Activated T-helper 9 cell treated with anti-CD3 and anti-CD28 coated beads, Interleukin-2, amount 50 U/mL, for 16 hours (primary cell): ENCODE results near the gene HSPG2.
"Not testable (repeated sequence)": the region's sequence is repeated elsewhere in the genome, so short reads cannot be mapped to it uniquely, and the experiment has no call there.

Experiments used
- DNase-seq: peaks from one replicate; pipeline ENCODE4 v3.0.0-alpha.2; 2020; ENCODE audit warnings: low read depth

Gene HSPG2

DNA sequence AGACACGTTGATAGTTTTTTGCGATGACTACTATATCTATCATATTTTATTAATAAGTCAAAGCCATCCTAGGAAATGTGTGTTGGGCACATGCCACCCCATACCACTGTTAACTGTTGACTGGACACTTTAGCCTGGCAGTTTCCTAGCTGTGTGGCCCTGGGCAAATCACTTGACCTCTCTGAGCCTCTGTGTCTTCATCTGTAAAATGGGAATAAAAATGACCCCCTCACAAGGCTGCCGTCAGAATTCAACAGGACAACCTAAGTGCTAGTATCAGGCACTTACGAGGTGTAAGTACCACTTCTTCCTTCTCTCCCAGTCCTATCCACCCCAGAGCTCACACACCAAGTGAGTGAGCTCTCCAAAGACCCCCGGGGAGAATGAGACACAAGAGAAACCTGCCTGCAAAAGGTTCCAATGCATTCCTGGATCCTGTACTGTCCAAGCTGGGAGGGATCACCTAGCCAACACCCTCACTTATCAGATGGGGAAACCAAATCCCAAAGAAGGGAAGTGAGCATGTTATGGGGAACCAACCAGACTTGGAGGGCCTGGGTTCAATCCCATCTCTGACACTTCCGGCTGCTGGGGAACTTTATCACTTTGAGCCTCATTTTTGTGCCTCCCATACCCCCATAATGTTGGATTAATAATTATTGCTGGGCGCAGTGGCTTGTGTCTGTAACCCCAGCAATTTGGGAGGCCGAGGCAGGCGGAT lies 24.9 kb downstream of the HSPG2 start:
- DNase-seq = no peak

DNA sequence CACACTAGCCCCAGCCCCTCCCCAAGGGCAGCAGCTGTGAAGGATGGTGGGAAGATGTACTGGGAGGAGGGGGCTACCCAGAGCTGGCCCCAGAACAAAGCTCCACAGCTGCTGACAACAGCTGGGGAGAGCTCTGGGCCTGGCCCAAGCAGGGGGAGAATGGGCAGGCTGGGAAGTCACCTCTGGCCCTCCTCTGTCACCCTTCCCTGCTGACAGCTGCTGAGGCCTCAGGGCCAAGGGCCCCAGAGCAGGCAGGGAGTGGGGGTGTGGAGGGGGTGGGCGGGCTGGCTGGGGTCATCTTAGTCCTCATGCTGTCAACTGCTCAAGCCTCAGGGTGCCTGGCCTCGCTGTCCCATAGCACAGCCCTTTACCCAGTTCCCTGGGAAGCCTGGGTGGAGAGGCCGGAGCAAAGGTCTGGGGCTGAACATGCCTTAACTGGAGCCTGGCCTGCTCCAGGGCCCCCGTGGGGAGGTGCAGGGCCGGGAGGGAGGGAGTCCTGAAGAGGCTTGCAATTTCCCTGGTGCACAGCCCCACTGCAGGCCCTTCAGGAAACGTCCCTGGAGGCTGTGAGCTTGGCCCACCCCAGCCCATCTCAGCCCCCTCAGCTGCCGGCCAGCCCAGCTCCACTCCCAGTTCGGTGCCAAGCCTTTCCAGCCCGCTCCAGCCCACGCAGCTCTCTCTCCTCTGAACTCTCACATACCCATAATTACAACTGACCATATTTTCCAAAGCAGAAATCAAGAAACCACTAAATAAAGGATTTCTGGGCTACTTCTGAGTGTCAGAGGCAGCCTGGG lies 25.7 kb downstream of the HSPG2 start:
- no peak for DNase-seq

DNA sequence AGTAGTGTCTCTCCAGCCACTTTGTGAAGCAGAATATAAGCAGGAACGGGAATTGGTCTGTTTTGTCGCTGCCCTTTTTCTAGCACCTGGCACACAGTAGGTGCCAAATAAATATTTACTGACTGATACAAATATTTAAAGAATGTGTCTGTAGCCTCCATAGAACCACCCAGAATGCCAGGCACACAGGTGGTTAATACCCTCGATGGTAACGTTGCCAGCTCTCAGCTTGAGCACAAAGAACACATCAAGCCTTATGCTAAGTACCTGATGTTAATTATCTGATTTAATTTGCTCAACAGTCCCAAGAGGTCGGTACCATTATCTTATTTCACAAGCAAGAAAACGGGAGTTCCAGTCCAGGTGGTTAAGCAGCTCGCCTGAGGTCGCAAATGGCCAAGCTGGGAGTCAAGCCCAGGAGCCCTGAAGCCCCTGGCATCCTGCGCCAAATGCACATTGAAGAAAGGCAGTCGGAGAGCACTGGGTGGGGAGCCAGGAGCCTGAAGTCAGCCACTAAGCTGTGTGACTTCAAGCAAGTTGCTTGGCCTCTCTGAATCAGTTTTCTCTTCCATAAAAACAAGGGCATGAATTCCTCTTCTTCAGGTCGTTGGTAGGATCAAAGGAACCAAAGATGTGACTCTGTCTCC lies 26.4 kb downstream of the HSPG2 start:
- DNase-seq = no peak

DNA sequence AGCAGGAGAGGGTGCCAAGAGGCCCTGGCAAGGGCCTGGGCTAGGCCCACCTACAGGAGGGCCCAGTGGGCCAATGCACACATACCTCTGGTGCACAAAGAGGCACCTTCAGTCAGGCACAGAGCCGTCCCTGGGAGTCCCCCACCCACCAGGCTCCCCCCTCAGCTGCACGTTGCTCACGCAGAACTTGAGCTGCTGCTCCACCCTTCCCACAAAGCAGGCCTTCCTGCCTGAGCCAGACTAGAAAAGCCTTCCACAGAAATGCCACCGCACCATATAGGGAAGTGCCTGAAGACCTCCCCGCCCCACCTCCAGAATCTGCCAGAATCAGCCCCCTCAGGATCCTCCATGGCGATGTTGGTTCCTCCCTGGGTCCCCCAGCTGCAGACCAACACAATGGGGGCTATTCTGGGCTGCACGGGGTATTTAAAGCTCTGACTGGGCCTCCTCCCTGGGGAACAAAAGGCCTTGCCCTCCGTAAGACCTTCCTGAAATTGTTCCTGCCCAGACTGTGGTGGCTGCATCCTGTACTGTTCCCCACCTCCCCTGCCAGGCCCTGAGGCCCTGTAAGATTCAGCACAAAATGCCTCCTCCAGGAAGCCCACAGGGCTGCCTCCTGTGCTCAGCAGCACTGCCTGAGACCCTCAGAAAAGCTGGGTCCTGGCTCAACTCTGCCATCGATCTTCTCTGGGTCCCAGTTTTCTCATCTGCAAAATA lies 27.2 kb downstream of the HSPG2 start:
- no peak for DNase-seq

DNA sequence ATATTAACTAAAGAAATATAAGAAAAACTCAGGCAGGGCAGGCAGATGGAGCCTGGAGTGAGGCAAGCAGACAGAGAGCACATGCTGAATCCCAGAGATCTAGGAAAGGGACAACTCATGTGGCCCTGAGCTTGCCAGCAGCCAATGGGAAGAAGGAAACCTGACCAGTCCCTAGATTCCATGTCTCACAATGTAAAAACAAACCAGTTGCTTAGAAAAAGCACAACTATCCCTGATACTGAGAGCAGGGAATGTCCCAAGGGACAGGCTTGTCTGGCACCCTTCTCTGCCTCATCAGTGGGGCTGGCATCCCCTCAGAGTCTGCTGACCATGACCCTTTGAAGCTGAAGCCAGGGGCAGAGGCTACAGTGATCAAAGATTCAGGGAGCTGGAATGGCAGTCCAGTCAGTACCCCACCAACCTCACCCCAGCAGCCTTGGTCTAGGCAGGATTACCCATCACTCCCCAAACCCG lies 27.8 kb downstream of the HSPG2 start:
- no peak for DNase-seq

DNA sequence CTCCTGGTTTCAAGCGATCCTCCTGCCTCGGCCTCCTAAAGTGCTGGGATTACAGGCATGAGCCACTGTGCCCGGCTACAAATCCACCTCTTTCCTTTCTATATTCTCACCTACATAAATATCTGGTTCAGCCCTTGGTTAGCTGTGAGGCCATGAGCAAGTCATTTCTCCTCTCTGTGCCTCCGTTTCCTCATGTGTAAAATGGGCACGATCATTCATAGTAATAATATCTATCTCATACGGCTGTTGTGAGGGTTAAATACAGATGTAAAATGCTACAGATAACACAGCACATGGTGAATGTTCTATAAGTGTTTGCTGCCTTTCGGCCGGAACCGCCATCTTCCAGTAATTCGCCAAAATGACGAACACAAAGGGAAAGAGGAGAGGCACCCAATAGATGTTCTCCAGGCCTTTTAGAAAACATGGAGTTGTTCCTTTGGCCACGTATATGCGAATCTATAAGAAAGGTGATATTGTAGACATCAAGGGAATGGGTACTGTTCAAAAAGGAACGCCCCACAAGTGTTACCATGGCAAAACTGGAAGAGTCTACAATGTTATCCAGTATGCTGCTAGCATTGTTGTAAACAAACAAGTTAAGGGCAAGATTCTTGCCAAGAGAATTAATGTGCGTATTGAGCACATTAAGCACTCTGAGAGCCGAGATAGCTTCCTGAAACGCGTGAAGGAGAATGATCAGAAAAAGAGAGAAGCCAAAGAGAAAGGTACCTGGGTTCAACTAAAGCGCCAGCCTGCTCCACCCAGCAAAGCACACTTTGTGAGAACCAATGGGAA lies 29.2 kb downstream of the HSPG2 start:
- DNase-seq = not testable (repeated sequence)

DNA sequence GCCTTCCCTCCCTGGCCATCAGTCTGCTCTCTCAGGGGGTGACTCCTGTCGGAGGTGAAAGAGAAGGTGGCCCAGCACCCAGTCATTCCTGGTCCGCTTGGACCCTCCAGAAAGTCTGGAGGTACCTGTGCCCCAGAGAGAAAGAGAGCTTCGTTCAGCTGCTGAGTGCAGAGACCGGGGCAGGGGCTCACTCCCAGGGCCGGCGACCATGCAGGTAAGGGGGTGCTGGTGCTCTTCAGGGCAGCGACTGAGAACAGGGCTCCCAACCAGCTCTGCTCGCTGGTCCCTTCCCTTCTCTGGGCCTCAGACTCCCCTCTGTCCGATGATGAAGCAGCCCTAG lies 30.1 kb downstream of the HSPG2 start:
- DNase-seq = no peak

DNA sequence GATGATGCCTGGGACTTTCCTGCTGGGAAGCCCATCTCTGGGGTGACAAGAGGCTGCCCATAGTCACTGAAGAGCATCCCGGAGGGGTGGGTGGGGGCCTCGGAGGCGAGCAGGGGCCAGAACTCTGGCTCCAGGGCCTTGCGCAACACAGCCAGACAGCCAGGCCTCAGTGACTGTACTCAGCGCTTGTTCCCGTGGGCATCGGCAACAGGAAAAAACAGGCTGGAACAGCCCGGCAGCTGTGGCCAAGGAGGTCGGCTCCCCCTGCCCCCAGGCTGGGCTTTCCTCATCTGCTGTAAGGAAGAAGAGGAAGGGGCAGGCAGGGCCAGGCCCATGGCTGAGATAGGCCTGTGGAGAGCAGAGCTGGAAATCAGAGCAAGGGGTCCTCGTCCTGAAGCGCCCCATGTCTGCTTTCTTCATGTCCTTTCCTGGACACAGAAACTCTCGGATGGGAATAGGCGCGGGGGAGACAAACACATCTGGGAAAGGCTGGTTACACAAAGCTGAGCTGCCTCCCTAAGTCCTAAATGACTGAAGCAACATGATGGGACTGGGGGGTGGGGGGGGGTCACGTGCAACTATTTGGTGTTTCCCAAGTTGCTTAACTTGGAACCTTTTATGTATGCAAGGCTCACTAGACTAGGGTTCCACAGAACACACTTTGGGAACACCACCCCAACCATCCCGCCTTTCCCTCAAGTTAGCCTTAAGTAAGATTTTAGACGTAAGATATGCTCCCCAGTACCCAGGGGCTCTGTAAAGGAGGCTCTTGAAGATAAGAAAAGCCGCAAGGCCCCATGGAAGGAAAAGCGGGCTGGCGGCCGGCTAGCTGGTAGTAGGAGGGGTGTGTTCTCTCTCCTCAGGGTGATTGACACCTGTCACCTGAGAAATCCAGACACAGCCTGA lies 30.7 kb downstream of the HSPG2 start:
- DNase-seq = no peak

DNA sequence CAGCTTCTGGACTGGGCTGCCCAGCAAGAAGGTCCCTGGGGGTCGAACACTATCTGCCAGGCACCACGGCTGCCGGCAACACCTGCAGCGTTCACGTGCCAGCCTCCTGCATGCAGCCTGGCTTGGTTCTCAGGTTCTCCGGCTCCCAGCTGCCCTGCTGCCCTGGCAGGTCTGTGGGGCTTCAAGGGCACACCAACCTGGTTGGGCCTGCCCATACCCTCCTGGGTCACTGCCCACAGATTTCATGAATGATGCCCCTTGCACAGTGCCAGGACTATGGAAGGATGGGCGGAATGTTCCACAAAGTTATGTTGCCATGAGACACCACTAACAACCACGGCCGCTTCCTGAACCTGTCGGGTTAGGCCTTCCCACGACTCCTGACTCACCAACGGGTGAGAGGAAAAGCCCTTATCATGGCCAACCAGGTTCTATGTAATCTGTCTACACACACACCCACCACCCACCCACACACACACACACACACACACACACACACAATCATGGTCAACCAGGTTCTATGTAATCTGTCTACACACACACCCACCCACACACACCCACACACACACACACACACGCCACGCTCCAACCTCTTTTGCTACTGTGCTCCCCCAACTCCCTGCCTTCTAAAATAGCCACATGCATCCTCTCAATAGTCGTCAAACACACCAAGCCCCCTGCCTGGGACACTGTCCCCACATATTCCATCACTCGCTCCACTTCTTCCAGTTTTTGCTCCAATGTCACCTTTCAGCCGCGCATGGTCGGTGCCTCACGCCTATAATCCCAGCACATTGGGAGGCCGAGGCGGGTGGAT lies 32.2 kb downstream of the HSPG2 start:
- DNase-seq = no peak

DNA sequence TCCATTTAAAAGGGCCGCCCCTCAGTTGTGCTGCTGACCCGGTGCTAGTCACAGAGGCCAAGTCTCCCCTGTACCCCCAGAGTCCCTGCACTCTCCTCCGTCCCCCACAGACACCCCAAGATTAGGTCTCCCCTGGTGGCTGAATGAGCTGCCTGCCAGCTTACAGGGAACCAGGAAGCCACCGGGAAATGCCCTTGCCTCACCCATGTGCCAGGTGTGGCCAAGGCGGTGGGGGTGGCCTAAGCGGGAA lies 32.7 kb downstream of the HSPG2 start:
- no peak for DNase-seq

DNA sequence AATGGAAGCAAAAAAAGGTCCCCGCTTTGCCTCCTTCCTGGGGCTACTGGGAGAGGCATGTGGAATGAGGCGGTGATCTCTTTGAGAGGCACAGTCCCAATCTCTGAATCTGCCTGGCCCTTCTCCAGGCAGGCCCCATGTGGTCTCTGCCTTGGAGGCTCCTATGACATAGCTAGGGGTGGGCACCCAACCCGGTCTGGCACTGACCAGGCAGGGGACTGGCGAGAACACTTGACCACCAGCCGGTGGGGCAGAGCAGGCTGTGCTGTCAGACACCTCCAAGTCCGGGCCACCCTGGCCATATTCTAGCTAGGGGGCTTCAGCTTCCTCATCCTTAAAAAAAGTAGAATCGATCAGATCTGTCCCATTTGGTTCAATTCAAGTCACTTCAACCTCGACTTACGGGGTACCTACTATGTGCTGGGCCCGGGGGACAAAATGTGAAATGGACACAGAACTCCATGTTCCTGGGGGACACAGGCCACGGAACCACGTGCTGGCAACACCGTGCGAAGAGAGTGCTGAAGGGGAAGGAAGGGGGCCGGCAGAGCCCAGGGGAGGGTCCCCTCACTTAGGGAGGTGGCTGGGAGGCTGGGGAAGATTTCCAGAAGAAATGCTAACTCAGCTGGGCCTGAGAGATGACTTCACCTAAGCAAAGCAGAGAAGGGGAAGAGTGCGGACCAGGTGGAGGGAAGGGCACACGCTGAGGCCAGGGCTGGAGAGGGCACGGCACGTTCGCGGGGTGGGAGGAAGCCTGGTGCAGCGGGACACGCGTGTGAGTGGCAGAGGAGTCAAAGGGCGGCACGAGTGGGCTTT lies 33.3 kb downstream of the HSPG2 start:
- no peak for DNase-seq

DNA sequence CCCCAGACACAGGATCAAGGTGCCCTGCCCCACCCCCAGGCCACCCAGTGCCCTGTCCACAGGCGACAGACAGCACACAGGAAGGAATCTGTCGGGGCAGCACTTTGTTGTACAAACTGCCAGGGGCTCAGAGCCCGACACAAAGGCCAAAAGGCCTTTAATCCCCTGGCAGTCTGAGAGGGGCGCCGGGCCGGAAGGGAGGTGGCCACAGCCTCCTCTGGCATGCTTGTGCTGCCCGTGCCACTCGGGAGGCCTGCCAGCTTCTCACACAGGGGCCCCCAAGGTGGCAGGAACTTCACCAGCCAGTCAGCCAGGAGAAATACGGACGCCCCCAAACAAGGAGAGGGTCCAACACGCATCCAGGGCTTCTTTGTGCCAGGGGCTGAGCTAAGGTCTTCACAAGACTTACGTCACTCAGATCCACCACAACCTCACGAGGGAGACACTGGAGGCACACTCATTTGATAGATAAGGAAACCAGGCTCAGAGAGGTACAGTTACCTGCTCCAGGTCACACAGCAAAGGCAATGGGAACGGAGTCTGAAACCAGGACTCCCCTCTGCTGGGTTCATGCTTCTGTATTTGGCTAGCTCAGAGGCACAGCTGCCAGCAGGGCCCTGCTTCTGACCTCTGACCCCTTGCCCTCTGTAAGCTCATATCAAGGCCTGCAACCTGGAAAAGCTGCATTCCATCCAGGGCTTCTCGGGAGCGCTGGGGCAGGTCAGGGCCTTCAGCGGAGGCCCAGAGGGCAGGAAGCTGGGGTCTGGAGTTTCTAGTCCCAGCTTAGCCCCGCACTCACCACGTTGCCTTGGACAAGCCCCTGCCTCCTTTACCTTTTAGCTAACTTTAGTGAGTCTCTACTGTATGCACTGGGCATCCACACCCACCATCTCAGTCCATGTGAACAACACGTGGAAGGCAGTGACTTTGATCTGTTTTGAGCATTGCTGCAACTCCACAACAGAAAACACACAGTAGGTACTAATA lies 34.8 kb downstream of the HSPG2 start:
- no peak for DNase-seq

DNA sequence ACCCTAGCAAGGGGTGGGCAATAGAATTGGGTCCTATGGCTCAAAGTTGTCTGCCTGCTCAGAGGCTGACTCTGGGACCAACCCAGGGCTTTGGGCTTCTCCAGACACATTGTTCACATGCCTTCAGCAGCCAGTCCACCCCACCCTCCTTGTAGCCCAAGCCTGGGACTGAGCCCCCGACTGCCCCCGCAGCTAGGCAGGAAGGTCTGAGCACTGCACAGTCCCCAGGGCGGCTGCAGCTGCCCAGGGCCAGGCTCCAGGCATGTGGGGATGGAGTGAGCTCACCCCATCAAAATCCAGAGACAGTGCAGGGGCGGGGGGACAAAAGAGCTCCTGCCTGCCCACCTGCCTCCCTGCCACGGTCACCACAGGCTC lies 35.6 kb downstream of the HSPG2 start:
- DNase-seq = no peak

DNA sequence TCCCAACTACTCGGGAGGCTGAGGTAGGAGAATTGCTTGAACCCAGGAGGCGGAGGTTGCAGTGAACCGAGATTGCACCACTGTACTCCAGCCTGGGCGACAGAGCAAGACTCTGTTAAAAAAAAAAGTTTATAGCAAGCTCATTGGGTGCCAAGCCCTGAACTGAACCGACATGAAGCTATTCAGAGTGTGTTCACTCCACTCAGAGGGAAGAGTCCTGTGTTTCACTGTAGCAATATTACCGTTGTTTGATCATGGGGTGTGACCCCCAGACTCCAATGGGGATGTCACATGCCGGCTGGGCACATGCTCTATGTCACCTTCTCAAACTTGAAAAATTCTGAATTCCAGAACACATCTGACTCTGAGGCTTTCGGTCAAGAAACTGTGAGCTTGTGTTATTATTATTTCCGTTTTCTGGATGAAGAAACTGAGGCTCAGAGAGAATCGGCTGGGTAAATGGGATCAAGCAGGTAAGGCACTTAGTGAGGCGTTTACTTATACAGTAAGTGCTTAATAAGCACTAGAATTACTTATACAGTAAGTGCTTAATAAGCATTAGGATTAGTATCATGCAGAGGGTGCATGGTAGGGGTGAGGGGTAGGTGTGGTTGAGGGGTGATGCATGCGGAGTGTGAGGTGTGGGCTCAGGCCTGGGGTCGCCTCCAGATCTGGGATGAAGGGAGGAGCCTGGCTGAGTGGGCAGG lies 36.2 kb downstream of the HSPG2 start:
- no peak for DNase-seq

DNA sequence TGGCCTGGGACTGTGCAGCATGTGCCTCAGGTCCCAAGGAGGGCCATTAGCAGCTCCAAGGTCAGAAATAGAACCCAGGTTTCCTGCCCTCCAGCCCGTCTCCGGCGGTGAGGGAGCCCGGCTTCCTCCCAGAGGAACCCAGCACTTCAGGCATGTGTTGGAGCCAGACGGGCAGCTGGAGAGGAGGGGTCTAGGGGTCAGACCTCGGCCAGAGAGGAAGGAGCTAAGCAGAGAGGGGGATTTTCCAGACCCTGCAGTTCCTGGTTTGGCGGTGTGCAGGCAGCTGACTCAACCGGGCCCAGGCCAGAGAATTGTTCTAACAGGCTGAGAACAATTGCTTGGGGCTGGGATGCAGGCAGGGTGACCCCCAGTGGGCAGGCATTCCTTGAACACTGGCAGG lies 37.1 kb downstream of the HSPG2 start:
- DNase-seq = no peak

DNA sequence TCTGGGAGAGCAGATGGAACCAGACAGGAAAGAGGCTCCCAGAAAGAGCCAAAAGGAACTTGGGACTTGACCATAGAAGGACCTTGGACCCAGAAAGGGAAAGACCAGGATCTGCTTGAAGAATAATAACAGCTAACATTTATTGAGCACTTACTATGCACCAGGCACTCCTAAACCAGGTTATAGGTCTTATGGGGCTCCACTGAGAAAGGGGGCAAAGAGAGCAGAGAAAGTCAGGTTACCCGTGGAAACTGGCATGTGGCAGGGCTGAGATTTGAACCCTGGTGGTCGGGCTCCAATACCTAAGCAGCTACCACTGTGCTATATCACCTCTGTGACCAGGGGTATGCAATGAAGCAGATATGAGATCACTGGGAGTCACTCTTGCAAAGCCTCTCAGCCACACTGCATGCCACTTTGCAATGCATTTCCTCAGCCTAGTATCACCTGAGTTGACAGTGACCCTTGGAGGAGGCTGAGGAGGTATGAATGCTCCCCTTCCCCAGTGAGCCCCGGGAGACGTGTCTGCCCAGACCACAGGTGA lies 37.8 kb downstream of the HSPG2 start:
- DNase-seq = no peak
